ENCODE data around the gene GPD1L.

DNA sequence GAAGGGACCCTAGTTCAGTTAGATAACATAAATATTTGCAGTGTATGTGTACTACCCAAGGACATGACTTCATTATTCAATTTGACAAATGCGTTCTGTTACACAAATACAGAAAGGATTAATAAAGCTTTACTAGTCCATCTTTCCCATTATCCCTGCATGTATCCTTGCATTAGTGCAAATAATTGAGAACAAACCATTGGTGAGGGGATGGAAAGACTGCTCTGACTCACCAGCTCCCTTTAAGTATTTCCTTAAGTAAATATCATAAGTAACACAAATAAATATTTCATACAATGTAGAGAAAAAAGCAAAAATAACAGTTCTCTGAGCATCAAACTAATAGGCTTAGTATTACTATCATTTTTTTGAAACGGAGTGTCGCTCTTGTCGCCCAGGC is 1.9 kb upstream of the GPD1L start:
- no peak for TF ChIP-seq POLR2A (IDR thresholded peaks at IDR 0.05)
- TF ChIP-seq, protein P1, sequence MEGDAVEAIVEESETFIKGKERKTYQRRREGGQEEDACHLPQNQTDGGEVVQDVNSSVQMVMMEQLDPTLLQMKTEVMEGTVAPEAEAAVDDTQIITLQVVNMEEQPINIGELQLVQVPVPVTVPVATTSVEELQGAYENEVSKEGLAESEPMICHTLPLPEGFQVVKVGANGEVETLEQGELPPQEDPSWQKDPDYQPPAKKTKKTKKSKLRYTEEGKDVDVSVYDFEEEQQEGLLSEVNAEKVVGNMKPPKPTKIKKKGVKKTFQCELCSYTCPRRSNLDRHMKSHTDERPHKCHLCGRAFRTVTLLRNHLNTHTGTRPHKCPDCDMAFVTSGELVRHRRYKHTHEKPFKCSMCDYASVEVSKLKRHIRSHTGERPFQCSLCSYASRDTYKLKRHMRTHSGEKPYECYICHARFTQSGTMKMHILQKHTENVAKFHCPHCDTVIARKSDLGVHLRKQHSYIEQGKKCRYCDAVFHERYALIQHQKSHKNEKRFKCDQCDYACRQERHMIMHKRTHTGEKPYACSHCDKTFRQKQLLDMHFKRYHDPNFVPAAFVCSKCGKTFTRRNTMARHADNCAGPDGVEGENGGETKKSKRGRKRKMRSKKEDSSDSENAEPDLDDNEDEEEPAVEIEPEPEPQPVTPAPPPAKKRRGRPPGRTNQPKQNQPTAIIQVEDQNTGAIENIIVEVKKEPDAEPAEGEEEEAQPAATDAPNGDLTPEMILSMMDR (IDR thresholded peaks at IDR 0.05) = no peak

All from heart left ventricle (tissue), 13 donors.